ENCODE data around the gene SCUBE3. TPM values are rescaled to one million over a fixed set of nuclear protein-coding genes. Genes with fewer than 3 reads are reported as not detected.
A peak's percentile ranks its signal among the peaks of the same experiment; 100 is the strongest.

The SCUBE3 gene
- total and polyA plus RNA-seq, 2 of the 8 experiments (the other 6 are each of a cell fraction or from before 2014, with no cell fraction given) = 0.80 to 1.0 TPM

GRCh38 chr6:35177157-35177556 lies 36.6 kb upstream of the SCUBE3 start:
- H3K4me2 ChIP-seq (ENCODE audit: insufficient read depth in 1 of 2, low read depth in 2 of 2, low read length in 2 of 2) = no peak overlapping the region

More at GRCh38 chr6:35177157-35177556, 36.6 kb upstream of the SCUBE3 start:
- Histone ChIP-seq H3K36me3 (ENCODE audit: control insufficient read depth in 2 of 4, insufficient read depth in 4 of 4, low read length in 3 of 4) (no peaks in the 10 kb centered on the region), H3K56ac (replicated peaks; ENCODE audit: insufficient read length, low read depth, low read length) (no peak overlapping the region), H2BK12ac (ENCODE audit: low read depth, low read length) (no peak overlapping the region), H2BK20ac (ENCODE audit: low read length) (no peak overlapping the region), H3K4ac (replicated peaks; ENCODE audit: insufficient read length, low read depth, low read length) (no peak overlapping the region), H4K5ac (ENCODE audit: insufficient read length, low read depth, low read length) (no peak overlapping the region), H3K27ac (ENCODE audit: low read depth, low read length) (no peak overlapping the region), H4K20me1 (replicated peaks in 1 of 2; ENCODE audit: control insufficient read depth in 1 of 2, insufficient read depth in 2 of 2, low read length in 2 of 2) (no peaks in the 10 kb centered on the region), H2BK5ac (ENCODE audit: low read depth, low read length) (no peak overlapping the region), H3K23ac (ENCODE audit: insufficient read length) (no peak overlapping the region), H3K9ac (replicated peaks in 1 of 4; ENCODE audit: extremely low read depth in 1 of 4, low read depth in 3 of 4, low read length in 3 of 4) (no peak overlapping the region), H2BK15ac (ENCODE audit: low read length) (no peak overlapping the region), H3K4me1 (replicated peaks in 1 of 4; ENCODE audit: control insufficient read depth in 3 of 4, insufficient read depth in 4 of 4, low read length in 3 of 4) (peaks cover 0 to 5% (median 4%) of the 10 kb centered on the region in 4 experiments; a peak in 6 of 7 replicates), H3K9me3 (ENCODE audit: insufficient read depth in 2 of 2, low read depth in 1 of 2, low read length in 1 of 2) (no peaks in the 10 kb centered on the region), H3K23me2 (ENCODE audit: low read depth, low read length) (no peaks in the 10 kb centered on the region; the same call in 1 of the 2 replicates), H4K8ac (ENCODE audit: extremely low read depth, insufficient read depth, low read length) (no peak overlapping the region), H3K27me3 (replicated peaks in 1 of 4; ENCODE audit: control insufficient read depth in 3 of 4, extremely low read depth in 1 of 4, insufficient read depth in 3 of 4, low read length in 3 of 4) (peaks cover 0 to 8% (median 2%) of the 10 kb centered on the region in 4 experiments; a peak in 4 of 7 replicates), H2AFZ (ENCODE audit: low read length) (no peak overlapping the region), H4K91ac (replicated peaks; ENCODE audit: insufficient read length, low read length) (no peak overlapping the region), H3K18ac (ENCODE audit: extremely low read depth, low read length) (no peak overlapping the region), H2BK120ac (replicated peaks; ENCODE audit: low read depth, low read length) (no peak overlapping the region), H3K79me2 (ENCODE audit: control insufficient read depth in 1 of 2, insufficient read depth in 2 of 2, low read length in 2 of 2) (no peaks in the 10 kb centered on the region), H3K14ac (ENCODE audit: insufficient read length) (no peak overlapping the region), H3K79me1 (ENCODE audit: low read depth, low read length) (no peaks in the 10 kb centered on the region), H3K4me3 (ENCODE audit: extremely low read depth in 1 of 4, insufficient read depth in 2 of 4, low read depth in 3 of 4, low read length in 4 of 4) (no peak overlapping the region), H2AK5ac (ENCODE audit: low read depth, low read length) (no peak overlapping the region)
- peak; percentile 21; the same call in 1 of the 2 replicates for TF ChIP-seq CEBPB (IDR thresholded peaks at IDR 0.05; ENCODE audit: low read depth, low read length)
- TF ChIP-seq USF2 (IDR thresholded peaks at IDR 0.05; ENCODE audit: low read length) = no peak
- WGBS, 2 experiments (ENCODE audit: extremely low coverage in 1 of 2, insufficient coverage in 1 of 2, insufficient read length in 1 of 2, insufficient replicate concordance in 2 of 2, low coverage in 1 of 2, low lambda C conversion rate in 2 of 2, missing lambda C conversion rate in 1 of 2) = 89% methylated on average over 3 of the region's 3 CpGs; no CpG with 5 or more reads in 1 of the 2 experiments
- no peak for DNase-seq (ENCODE audit: low read depth in 1 of 2, low spot score in 2 of 2)
- ChIA-PET POLR2A (ENCODE audit: partially characterized antibody) (no interaction called here), CTCF (ENCODE audit: partially characterized antibody) (interaction anchor here (0.8 to 1.6 kb wide), 5 partner anchors 12 to 64 kb away, joined by 3 to 6 read pairs (median 4); no protein-coding TSS in a partner anchor)
- FAIRE-seq = no peak

All from H1 (cell line).